ENCODE data around the gene IL9.

GRCh38 chr5:135883026-135883425 lies 12.6 kb downstream of the IL9 start:
- TF ChIP-seq CTCF (conservative IDR thresholded peaks at IDR 0.05) (no peak), ZFX (IDR thresholded peaks at IDR 0.05) (no peak)

Data from C4-2B (cell line).